Activated T-helper 17 cell treated with anti-CD3 and anti-CD28 coated beads, Interleukin-2, amount 50 U/mL, for 72 hours (primary cell): ENCODE data around the gene SDK1. TPM values are rescaled to one million over a fixed set of nuclear protein-coding genes. Genes with fewer than 3 reads are reported as not detected.

Experiments used
- ATAC-seq: fragments of 150-1000 bp; cut with Tn5 transposase; replicated peaks from 2 replicates; pipeline ENCODE4 v1.10.0; 2021; ENCODE audit warnings: mild to moderate bottlenecking, moderate library complexity
- H3K27ac Mint-ChIP-seq: one replicate; pipeline ENCODE4 v1.8.0; 2022; ENCODE audit warnings: mixed read lengths
- H3K27me3 Mint-ChIP-seq: one replicate; pipeline ENCODE4 v1.8.0; 2022; ENCODE audit warnings: mixed read lengths
- H3K36me3 Mint-ChIP-seq: one replicate; pipeline ENCODE4 v1.8.0; 2022; ENCODE audit warnings: low read depth, mild to moderate bottlenecking, mixed read lengths
- H3K4me1 Mint-ChIP-seq: one replicate; pipeline ENCODE4 v1.8.0; 2022; ENCODE audit warnings: mixed read lengths
- H3K4me3 Mint-ChIP-seq: one replicate; pipeline ENCODE4 v1.8.0; 2022; ENCODE audit warnings: mild to moderate bottlenecking, mixed read lengths
- H3K9me3 Mint-ChIP-seq: one replicate; pipeline ENCODE4 v1.8.0; 2022; ENCODE audit warnings: mixed read lengths
- total RNA-seq, 2 donors: library from RNA; stranded (reverse); gene quantifications; one replicate each; pipeline ENCODE4 v1.2.3, GENCODE V29; 2022

The SDK1 gene
- total RNA-seq, 2 donors from 2014 or later: 0.06 to 1.1 TPM

DNA sequence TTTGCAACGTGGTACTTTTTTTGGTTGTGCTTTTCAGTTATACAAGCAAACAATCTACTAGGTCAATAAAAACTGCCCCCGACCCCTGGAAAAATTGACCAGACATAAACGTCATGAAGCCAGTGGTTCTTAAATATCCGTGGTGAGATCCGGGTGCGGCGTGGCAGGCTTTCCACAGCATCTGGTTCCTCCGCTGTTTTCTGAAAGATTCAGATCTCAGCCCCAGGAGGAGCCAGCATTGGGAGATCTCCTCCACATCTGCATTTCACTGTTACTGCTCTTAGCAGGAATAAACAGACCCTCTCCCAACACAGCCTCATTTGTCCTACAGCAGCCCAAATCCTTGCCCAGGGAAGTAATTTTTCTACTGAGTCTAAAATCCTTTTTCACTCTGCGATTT, 716.7 kb downstream of the SDK1 start:
- Mint-ChIP-seq H3K9me3 (peaks cover 7% of the 10 kb centered on the region), H3K27ac (no peak overlapping the region), H3K36me3 (no peaks in the 10 kb centered on the region)

DNA sequence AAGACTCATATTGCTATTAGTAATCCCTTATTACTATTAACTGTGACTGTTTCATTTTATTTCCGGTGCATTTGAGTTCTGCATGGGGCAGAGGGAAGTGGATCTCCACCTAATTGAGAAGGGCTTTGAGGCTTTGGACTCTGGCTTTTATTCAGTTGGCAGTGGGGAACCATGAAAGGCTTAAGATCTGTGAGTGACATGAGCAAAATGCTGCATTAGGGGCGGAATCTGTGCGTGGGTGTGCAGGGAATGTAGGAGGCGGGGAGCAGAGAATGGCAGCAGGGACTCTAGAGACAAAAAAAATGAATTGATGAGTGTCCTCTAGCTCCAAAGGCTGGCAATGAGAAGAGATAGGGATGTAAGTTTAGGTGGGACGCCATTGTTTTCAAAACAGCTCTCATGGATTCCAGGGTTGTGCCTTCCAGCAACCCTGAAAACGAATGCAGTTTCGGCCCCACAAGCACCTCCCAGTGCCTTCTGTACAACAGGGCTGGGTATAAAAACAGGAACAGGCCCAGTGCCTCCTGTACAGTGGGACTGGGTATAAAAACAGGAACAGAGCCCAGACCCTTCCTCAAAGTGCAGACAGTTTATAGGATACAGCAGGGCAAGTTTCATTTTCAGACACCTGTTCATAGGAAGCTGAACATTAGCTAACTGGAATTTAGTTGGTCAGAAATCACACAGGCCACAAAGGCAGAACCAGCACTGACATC, 717.7 kb downstream of the SDK1 start:
- H3K4me1 Mint-ChIP-seq: no peaks in the 10 kb centered on the region
- no peak for ATAC-seq
- no peak overlapping the region for H3K27ac Mint-ChIP-seq
- peaks cover 13% of the 10 kb centered on the region for H3K27me3 Mint-ChIP-seq
- no peaks in the 10 kb centered on the region for H3K36me3 Mint-ChIP-seq
- H3K9me3 Mint-ChIP-seq: peaks cover 7% of the 10 kb centered on the region
- no peak overlapping the region for H3K4me3 Mint-ChIP-seq

More for the DNA sequence above, 716.7 kb downstream of the SDK1 start:
- ATAC-seq: no peak
- Mint-ChIP-seq H3K27me3 (peaks cover 15% of the 10 kb centered on the region), H3K4me3 (no peak overlapping the region), H3K4me1 (no peaks in the 10 kb centered on the region)

DNA sequence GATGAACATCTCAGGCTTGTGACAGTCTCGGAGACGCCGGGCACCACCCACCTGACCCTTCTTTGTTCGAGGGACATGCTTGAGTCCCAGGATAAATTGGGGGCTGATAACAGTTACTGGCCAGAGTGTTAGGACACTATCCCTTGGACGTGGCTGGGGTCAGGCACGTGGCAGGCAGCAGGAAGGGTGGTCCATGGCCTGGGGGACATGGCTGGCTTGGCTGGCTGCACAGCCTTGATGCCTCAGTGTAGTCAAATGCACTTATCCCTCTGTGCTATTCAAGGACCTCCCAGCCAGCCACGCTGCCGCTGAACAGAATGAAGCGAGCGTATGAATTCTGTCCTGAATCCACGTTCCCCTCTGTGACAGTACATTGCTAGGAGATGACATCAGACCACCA, 719.0 kb downstream of the SDK1 start:
- no peak overlapping the region for H3K4me3 Mint-ChIP-seq

DNA sequence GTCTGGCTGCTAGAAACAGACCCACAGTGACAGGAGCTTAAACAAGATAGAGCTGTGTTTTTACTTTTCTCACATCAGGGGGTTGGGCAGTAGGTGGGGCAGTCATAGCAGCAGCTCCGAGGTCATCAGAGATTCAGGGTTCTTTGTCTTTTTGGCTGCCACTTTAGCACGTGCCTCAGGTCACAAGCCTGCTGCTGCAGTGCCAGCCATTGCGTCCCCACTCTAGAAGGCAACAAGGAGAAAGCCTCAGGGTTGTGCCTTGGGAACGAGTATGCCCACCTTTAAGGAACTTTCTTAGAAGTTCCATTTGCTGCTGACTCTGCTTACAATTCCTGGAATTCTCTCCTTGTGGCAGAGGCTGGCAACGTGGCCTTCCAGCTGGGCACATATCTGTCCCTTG, 720.4 kb downstream of the SDK1 start:
- no peak for ATAC-seq
- peaks cover 7% of the 10 kb centered on the region for H3K9me3 Mint-ChIP-seq
- H3K4me1 Mint-ChIP-seq: no peaks in the 10 kb centered on the region
- H3K27ac Mint-ChIP-seq: no peak overlapping the region
- H3K36me3 Mint-ChIP-seq: no peaks in the 10 kb centered on the region
- H3K4me3 Mint-ChIP-seq: no peak overlapping the region
- peaks cover 7% of the 10 kb centered on the region for H3K27me3 Mint-ChIP-seq

More for the DNA sequence above, 719.0 kb downstream of the SDK1 start:
- ATAC-seq: no peak
- peaks cover 10% of the 10 kb centered on the region for H3K27me3 Mint-ChIP-seq
- H3K27ac Mint-ChIP-seq: no peak overlapping the region
- H3K36me3 Mint-ChIP-seq: no peaks in the 10 kb centered on the region
- peaks cover 7% of the 10 kb centered on the region for H3K9me3 Mint-ChIP-seq
- no peaks in the 10 kb centered on the region for H3K4me1 Mint-ChIP-seq

DNA sequence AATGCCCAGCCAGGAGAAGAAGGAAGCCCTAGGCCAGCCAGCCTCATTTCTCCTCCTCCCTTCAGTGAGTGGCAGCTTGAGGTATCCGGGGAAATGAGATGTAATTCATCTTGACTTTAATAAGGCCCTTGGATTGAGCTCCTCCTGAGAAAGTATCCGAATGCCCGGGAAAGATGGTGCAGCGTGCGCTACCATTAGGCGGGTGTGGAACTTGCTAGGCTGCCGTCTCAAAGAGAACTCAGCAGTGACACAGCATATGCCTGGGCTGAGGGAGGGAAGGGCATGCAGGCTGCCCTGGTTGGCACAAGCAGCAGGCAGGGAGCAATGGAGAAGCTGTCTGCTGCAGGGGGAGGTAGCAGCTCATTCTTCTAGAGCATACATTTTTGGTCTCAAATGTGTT, 721.2 kb downstream of the SDK1 start:
- H3K27me3 Mint-ChIP-seq: peaks cover 7% of the 10 kb centered on the region
- no peaks in the 10 kb centered on the region for H3K36me3 Mint-ChIP-seq
- H3K4me1 Mint-ChIP-seq: no peaks in the 10 kb centered on the region
- H3K9me3 Mint-ChIP-seq: peaks cover 7% of the 10 kb centered on the region
- H3K27ac Mint-ChIP-seq: no peak overlapping the region
- ATAC-seq: no peak
- no peak overlapping the region for H3K4me3 Mint-ChIP-seq

DNA sequence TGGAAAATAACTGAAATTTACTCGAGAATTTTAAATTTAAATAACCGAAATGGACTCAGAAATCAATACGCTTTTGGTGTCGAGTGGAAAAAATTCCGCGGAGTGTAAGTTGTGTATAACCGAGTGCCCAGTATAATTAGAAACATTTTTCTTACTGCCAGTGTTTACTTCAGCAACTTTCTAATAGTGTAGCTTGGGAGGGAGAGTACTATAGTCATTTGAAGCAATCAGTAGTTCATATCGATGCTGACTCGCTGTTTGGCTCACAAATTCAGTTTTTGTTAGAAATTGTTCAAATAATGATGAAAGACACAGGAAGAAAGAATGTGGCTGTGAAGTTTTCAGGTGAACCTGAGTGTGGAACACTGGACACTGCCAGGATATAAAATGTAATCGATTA, 722.5 kb downstream of the SDK1 start:
- Mint-ChIP-seq H3K36me3 (no peaks in the 10 kb centered on the region), H3K27ac (no peak overlapping the region), H3K4me3 (no peak overlapping the region), H3K9me3 (peaks cover 6% of the 10 kb centered on the region), H3K27me3 (peaks cover 10% of the 10 kb centered on the region), H3K4me1 (no peaks in the 10 kb centered on the region)
- no peak for ATAC-seq

DNA sequence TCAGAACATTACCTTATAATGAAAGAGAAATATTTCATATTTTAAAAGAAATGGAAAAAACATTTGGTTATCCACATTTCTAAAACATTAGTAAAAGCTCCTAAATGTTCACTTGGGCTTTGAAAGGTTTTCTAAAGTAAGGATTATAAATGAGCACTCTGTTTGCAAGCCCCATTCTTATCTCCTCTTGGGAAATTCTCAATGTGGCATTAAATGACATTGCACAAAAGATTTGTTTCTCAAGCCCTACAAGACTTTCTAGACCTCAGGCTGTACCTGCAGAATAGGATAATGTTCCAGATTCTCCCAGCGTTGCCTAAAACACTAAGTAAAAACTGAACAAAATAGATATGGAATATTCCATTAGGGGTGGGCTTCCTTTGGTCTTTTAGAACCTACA, 723.1 kb downstream of the SDK1 start:
- Mint-ChIP-seq H3K27me3 (peaks cover 13% of the 10 kb centered on the region), H3K9me3 (peaks cover 3% of the 10 kb centered on the region), H3K36me3 (no peaks in the 10 kb centered on the region), H3K4me1 (no peaks in the 10 kb centered on the region), H3K4me3 (no peak overlapping the region), H3K27ac (no peak overlapping the region)
- ATAC-seq: no peak

DNA sequence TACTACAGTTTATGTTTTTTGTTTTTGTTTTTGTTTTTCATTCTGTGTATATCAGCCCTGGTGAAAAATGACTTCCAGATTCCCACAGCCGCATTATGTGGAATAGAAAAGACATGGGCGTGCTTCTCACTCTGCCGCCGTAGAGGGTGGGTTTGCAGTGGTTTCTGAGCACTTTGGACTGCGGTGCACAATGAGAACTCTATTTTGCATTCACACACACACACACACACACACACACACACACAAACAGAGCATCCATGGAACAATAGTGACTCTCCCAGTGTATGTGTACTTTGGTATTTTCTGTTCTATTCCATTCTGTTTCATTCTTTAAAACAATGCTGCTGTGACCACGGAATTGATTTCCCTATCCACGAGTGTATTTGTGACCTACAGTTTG, 723.8 kb downstream of the SDK1 start:
- peaks cover 3% of the 10 kb centered on the region for H3K9me3 Mint-ChIP-seq
- no peak overlapping the region for H3K27ac Mint-ChIP-seq
- no peak overlapping the region for H3K4me3 Mint-ChIP-seq
- H3K27me3 Mint-ChIP-seq: peaks cover 17% of the 10 kb centered on the region
- no peaks in the 10 kb centered on the region for H3K4me1 Mint-ChIP-seq
- H3K36me3 Mint-ChIP-seq: no peaks in the 10 kb centered on the region
- ATAC-seq: no peak

DNA sequence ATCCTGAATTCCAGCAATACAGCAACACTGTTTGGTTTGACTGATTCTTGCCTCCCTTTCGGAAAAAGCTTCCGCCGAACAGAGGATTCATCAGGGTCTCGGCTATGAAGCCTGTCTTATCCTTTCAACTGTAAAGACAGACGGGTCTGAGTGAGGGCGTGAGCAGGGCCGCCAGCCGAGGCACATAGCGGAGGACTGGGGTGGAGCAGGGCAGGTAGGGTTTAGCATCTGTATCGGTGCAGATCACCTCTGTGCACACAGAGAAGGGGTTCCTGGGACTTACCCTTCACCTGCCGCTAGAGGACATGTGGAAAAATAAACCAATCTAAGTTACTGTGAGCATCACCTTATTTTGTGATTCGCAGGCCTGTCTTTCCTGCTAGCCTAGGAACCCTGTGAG, 724.2 kb downstream of the SDK1 start:
- no peak for ATAC-seq
- Mint-ChIP-seq H3K4me3 (no peak overlapping the region), H3K4me1 (no peaks in the 10 kb centered on the region), H3K36me3 (no peaks in the 10 kb centered on the region), H3K9me3 (peaks cover 3% of the 10 kb centered on the region), H3K27ac (no peak overlapping the region), H3K27me3 (peaks cover 16% of the 10 kb centered on the region)

DNA sequence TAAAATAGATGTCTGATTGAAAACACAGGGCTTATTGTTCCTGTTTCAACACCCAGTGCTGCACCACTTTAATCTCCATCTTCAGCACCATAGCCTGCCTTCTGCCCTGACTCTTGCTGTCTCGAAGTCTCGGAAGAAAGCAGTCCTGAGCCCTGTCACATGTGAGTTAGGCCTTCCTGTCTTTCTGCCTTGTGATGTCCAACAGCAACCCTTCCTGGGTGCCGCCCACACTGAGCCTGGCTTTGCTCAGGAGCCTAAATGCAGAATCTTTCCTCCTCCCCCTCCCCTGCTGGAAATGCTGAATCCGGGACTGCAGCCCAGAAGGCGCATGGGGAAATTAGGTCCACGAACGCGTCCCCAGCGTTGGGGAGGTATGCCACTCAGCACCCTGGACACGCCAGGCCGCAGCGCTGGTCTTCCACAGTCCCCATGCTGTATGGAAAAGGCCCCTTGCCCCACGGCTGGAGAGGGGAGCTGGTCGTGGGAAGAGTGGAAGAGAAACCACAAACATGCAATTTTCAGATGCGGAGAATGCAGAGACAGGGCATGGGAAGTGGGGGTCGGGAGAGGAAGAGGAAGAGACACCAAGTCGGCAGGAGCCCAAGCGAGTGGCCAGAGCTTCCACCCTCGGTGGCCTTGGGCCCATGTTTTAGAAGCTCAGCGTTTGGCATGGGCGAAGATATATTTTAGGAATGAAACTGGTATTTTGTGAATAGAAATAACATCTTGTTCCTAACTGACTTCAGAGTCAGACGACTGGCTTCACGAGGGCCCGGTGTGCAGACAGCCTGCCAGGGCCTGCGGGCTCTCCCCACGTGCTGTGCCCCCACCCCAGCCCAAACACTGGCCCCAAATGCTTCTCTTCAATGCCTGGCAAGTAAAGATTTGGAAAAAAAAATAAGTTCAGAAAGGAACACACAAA, 724.9 kb downstream of the SDK1 start:
- Mint-ChIP-seq H3K4me3 (no peak overlapping the region), H3K27me3 (peaks cover 14% of the 10 kb centered on the region), H3K36me3 (no peaks in the 10 kb centered on the region), H3K4me1 (no peaks in the 10 kb centered on the region), H3K9me3 (peaks cover under 1% of the 10 kb centered on the region), H3K27ac (no peak overlapping the region)
- ATAC-seq: no peak

DNA sequence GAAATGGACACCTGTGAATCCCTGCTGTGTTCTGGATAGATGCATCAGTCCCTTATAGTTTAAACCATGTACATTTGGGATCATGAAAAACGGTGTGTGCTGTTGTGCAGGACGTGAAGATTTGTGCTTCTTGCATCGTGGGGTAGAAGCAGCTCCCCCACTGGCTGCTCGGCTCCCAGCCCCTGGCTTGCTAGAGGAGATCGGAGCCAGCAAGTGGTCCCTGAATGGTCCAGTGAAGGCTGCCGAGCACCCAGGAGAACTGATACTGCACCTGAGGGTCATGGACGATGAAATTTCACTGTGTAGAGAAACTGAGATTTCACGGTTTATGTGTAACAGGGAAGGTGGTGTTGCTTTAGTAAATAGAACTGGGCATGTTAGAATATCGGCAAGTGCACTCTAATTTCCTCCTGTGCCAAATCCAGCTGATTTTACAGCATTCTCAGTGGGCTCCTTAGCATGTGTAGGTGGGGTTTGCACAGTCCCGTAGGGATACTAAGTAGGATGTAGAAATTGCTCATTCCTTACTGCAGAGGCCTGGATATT, 726.0 kb downstream of the SDK1 start:
- no peak overlapping the region for H3K27ac Mint-ChIP-seq
- no peaks in the 10 kb centered on the region for H3K36me3 Mint-ChIP-seq

DNA sequence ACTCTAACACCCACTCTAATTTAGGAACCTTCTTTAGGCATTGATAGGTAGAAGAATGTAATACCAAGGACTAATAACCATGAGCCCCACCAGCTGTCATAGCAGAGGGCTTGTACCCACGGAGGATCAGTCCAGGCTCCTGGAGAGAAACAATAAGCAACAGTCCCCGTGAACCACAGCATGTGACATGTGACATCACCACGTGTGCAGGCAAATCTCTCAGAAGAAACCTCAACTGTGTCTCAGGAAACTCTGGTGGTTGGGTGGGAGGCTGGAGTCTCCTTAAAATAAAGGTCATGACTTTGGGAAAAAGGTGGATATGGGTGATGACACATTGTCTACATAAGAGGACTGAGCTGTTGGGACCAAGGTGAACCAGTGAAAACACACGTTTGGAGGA, 727.2 kb downstream of the SDK1 start:
- H3K4me3 Mint-ChIP-seq: no peak overlapping the region
- H3K27me3 Mint-ChIP-seq: peaks cover 15% of the 10 kb centered on the region
- no peaks in the 10 kb centered on the region for H3K9me3 Mint-ChIP-seq
- H3K4me1 Mint-ChIP-seq: no peaks in the 10 kb centered on the region
- ATAC-seq: no peak
- no peak overlapping the region for H3K27ac Mint-ChIP-seq
- H3K36me3 Mint-ChIP-seq: no peaks in the 10 kb centered on the region

More for the DNA sequence above, 726.0 kb downstream of the SDK1 start:
- Mint-ChIP-seq H3K4me1 (no peaks in the 10 kb centered on the region), H3K9me3 (no peaks in the 10 kb centered on the region), H3K4me3 (no peak overlapping the region), H3K27me3 (peaks cover 15% of the 10 kb centered on the region)
- no peak for ATAC-seq

DNA sequence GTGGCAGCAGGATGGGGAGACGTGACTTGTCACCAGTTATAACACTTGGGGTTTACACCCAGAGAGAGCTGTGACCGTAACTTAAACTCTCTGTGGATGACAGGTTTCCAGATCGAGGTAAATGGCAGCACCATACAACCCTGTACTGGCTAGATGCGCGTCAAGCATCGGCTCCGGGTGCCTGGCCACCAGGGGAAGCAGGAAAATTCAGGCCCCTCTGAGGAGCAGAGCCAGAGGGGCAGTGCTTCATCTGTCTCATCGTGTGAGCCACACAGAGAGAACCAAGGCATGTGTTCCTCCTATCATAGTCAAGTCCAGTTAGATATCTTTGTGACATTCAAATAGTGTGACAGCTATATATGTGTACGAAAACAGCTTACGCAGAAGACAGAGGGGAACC, 728.9 kb downstream of the SDK1 start:
- Mint-ChIP-seq H3K4me1 (no peaks in the 10 kb centered on the region), H3K9me3 (no peaks in the 10 kb centered on the region), H3K27ac (no peak overlapping the region), H3K4me3 (no peak overlapping the region), H3K36me3 (no peaks in the 10 kb centered on the region), H3K27me3 (peaks cover 15% of the 10 kb centered on the region)
- no peak for ATAC-seq

DNA sequence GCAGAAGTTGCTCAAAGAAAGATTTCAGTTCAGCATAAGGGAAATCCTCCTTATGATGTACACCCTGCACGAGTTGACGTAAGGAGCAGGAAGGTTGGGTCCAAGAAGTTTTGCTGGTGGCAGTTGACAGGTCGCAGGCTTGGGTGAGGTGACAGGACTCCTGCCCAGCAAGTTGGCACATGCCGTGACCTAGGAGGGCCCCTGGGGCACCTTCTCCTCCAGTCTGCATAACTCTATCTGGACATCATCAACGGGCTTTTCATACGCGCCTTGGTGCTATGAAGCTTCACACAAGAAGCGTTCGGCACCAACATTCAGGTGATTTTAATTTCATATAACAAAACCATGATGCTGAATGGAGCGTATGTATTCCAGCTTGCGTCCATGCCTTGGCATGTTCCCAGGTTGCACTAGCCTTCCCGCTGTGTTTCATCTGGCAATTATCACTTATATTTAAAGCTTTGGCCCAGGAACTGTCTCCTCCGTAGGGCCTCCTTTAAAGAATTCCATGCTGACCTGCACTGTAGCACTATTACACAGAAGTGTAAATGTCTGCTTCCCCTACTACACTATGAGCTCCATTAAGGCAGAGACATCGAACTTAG, 729.4 kb downstream of the SDK1 start:
- Mint-ChIP-seq H3K36me3 (no peaks in the 10 kb centered on the region), H3K27me3 (peaks cover 15% of the 10 kb centered on the region)

More for the DNA sequence above, 729.4 kb downstream of the SDK1 start:
- Mint-ChIP-seq H3K4me3 (no peak overlapping the region), H3K9me3 (no peaks in the 10 kb centered on the region), H3K4me1 (no peaks in the 10 kb centered on the region), H3K27ac (no peak overlapping the region)
- no peak for ATAC-seq
